Measurements from ENCODE around the gene BCOR. TPM values are rescaled to one million over a fixed set of nuclear protein-coding genes. Genes with fewer than 3 reads are reported as not detected.
A peak's percentile ranks its signal among the peaks of the same experiment; 100 is the strongest.

BCOR gene
- total and polyA plus RNA-seq, 9 of the 15 experiments (the other 6 are each of a cell fraction or from before 2014, with no cell fraction given) = 27.5 to 113 (median 37.6) TPM

- TF ChIP-seq POLR2AphosphoS5 (IDR thresholded peaks at IDR 0.05; ENCODE audit: control insufficient read depth, insufficient read depth, low read depth, low read length) (0 out of 2 replicates have a peak, but pooled peaks have one; percentile 27), TEAD2 (tag; IDR thresholded peaks at IDR 0.05) (no peak), NEUROD1 (IDR thresholded peaks at IDR 0.05; ENCODE audit: borderline replicate concordance, low read depth, low read length, partially characterized antibody) (no peak), RBM22 (IDR thresholded peaks at IDR 0.05; ENCODE audit: low read depth, low read length, poor library complexity, severe bottlenecking) (peak; percentile 99), YY1 (IDR thresholded peaks at IDR 0.05; ENCODE audit: borderline replicate concordance in 1 of 3, control insufficient read depth in 1 of 3, extremely low read depth in 1 of 3, insufficient read depth in 3 of 3, insufficient read length in 1 of 3, insufficient replicate concordance in 2 of 3, low read depth in 1 of 3, low read length in 2 of 3) (peak in 1 of 3 experiments; percentile 3), HDAC1 (IDR thresholded peaks at IDR 0.05) (no peak), XRCC5 (IDR thresholded peaks at IDR 0.05; ENCODE audit: low read depth, low read length) (no peak), RBM14 (IDR thresholded peaks at IDR 0.05; ENCODE audit: borderline replicate concordance, insufficient read depth, low read depth, low read length) (peak; percentile 84; the same call in 1 of the 2 replicates), SNIP1 (IDR thresholded peaks at IDR 0.05; ENCODE audit: low read depth) (no peak), POLR2G (IDR thresholded peaks at IDR 0.05; ENCODE audit: low read depth, low read length) (peak; percentile 83), ZBTB33 (CRISPR knock-in tag; IDR thresholded peaks at IDR 0.05) (no peak), ZNF212 (CRISPR knock-in tag; IDR thresholded peaks at IDR 0.05) (no peak), TFAP4 (CRISPR knock-in tag; IDR thresholded peaks at IDR 0.05; ENCODE audit: borderline replicate concordance) (peak; percentile 10; the same call in 1 of the 2 replicates), ZNF79 (CRISPR knock-in tag; IDR thresholded peaks at IDR 0.05; ENCODE audit: low read depth) (no peak), RBM25 (IDR thresholded peaks at IDR 0.05; ENCODE audit: low read depth, low read length, severe bottlenecking) (no peak), POLR2H (tag; IDR thresholded peaks at IDR 0.05; ENCODE audit: low read depth) (no peak), ZNF785 (CRISPR knock-in tag; IDR thresholded peaks at IDR 0.05) (no peak), VEZF1 (CRISPR knock-in tag; IDR thresholded peaks at IDR 0.05) (no peak), CREB1 (IDR thresholded peaks at IDR 0.05) (no peak), CREB1 (CRISPR knock-in tag; IDR thresholded peaks at IDR 0.05) (no peak), POLR2A (conservative IDR thresholded peaks at IDR 0.05) (0 out of 2 replicates have a peak, but pooled peaks have one; percentile 20), IRF9 (tag; IDR thresholded peaks at IDR 0.05) (no peak)
Measured at GRCh38 chrX:40091691-40092421, 5.9 kb downstream of the BCOR start (continued).
